Central memory CD4-positive, alpha-beta T cell (primary cell): ENCODE measurements around the gene TRHDE.

ENCODE experiments used
- DNase-seq: peaks from one replicate; pipeline ENCODE4 v3.0.0; 2022

TRHDE gene

DNA sequence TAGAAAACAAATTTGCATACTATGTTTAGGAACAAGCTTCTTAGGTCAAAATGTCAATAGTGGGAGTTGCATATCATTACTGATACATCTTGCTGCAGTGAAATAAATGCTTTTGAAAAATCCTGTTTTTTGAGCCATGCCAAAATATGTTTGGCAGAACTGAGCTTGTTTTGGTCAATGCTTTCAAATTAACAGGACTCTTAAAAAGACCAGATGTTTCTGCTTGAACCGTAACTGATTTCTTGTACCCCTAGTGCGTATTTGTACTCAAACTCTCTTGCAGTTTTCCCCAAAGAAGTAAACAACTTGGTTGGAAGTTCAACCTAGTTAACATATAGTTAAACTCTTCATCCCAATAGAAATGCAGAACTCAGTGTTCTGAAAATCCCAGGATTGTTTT, 3.4 kb downstream of the TRHDE start:
- no peak for DNase-seq

DNA sequence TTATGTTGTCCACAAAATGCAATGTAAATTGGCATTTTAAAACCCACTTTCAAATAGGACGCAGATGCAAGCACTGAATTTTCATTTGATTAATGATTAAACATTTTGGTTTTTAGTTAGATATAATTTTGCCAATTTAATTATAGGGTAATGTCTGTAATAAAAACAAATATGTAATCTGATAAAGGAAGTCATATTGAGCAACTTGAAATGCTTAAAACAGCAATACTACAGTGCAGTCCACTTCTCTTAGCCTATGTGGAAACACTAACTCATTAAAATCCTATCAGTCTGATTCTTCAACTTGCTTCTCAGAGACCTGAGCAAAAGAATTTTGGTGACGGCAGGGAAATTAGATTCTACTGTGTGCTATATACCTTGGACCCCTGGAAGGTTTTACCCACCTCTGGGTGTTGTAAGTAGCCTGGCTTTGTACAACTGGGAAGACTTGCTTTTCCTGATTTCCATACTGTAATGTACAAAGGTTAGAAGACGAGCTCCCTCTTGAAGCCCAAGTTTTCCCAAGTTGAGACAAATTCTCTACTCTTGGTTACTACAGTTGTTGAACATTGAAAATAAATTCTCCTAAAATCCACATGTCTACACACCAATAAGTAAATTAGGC, 4.1 kb downstream of the TRHDE start:
- DNase-seq: no peak

DNA sequence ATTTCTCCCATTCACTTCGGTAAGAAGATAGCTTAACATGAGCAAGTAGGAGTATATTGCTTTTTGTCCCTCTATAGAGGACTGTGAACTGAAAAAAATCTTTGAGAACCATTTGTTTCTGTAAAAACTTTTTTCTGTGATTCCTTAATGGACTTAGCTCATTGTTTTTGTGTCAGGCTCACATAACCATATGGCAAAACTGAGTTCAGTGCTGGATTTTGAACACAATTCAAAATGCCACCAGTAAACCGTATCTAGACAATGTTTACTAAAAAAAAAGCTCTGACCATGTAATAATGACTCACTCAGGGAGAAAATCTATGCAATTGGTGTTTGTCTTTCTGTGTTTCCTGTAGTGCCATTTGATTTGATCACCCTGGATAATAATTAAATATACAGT, 5.2 kb downstream of the TRHDE start:
- DNase-seq: no peak

DNA sequence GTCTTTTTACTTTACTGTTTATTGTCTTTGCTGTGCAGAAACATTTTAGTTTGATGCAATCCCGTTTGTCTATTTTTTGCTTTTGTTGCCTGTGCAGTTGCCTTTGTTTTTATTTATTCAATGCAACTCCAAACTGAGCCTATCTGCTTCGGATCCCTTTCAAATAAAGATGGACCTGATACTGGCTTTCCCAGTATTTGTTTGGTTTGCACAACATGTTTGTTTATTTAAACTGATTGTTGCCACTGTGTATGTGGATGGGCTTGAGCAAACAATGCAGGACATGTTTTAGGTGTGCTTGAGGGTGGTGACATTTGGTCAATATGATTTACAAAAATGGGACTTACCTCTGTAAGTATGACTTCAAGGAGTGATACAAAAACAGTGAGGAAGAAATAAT, 6.7 kb downstream of the TRHDE start:
- DNase-seq: no peak

DNA sequence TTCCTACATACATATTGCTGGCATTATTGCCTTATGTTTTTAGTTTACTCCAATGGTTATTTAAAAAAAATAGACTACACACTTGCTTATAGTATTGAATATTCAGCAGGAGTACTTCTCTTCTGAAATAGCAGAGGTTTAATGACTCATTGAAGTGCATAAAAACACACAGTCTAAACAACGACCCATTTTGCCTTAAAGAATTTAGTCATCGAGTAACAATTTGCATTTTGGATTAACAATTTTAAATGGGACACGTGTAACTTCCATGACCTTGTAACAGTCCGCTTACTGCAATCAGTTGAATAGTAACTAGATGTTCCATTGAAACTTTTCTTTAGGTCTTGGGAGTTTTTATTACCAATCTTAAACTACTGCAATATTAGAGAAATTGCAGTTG, 9.0 kb downstream of the TRHDE start:
- no peak for DNase-seq

DNA sequence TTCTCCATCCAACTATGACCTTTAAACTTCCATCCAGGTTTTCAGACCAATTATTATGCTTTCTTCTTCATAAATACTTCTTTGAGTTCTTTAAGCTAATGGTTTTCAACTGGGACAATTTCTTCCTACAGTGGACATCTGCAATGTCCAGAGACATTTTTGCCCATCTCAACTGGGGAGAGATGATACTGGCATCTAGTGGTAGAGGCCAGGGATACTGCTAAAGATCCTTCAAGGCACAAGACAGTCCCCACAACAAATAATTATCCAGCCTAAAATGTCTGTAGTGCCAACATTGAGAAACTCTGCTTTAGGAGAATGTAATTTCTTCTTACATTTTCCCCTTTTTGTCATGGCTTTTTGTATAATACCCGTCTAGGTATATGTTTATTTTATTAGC, 10.6 kb downstream of the TRHDE start:
- DNase-seq: no peak

DNA sequence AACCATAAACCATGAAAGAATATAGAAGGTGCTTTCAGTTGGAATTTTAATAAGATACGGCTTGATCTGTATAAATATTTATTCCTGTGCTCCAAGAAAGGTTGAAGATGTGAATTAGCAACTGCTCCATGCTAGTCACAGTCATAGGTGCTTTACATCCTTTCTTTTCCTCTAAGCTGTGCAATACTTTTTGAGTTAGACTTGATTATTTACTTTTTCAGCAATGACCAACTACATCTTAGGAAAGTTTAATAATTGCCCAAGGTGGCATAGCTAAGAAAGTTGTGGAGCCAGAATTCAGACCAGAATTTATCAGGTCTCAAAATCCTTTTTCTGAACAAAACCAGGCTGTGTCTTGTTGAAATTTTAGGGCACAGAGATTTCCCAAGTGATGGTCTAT, 13.7 kb downstream of the TRHDE start:
- DNase-seq: no peak

DNA sequence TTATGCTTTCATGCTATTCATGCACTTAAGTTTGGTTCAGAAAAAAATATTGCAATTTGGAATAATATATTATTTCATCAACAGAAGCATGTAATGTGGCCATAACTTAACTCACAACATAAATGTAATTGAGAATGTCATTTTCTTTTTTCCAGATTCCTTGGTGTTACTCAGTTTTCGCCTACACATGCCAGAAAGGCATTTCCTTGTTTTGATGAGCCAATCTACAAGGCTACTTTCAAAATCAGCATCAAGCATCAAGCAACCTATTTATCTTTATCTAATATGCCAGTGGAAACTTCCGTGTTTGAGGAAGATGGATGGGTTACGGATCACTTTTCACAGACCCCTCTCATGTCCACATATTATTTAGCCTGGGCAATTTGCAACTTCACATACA, 14.4 kb downstream of the TRHDE start:
- DNase-seq: no peak

DNA sequence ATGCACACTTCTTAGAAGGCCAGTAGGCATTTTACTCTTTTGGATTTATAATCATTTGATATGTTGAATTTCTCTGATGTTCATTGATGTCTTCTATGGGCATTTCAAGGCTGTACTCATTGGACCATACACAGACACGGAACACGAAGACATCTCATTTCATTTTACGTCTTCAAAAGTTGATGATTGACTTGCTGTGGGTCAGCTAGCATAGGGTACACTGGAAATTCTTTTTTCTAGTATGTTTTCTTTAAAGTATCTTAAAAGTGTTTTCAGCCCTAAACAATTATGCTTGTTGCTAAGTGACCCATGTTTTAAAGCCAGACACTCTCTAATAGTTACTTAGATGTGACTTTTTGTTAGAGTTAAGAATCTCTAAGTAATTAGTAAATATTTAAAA, 16.3 kb downstream of the TRHDE start:
- DNase-seq: no peak

DNA sequence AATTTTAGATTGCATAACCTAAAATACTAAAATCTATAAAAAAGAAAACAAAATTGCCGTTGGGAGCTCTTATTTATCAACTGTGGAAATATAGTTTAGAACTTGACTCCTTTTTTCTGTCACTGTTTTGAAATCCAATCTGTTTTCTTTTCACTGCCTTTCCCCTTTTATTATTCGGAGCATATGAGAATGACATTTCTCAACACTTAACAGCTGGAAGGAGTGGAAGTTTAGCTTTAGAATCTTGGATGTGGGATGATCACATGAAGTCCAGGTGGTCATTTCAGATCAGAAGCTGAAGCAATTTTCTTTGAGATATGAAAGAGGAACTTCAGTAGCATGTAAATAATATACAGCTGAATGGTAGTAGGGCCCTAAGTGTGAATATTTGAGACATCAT, 16.7 kb downstream of the TRHDE start:
- no peak for DNase-seq

DNA sequence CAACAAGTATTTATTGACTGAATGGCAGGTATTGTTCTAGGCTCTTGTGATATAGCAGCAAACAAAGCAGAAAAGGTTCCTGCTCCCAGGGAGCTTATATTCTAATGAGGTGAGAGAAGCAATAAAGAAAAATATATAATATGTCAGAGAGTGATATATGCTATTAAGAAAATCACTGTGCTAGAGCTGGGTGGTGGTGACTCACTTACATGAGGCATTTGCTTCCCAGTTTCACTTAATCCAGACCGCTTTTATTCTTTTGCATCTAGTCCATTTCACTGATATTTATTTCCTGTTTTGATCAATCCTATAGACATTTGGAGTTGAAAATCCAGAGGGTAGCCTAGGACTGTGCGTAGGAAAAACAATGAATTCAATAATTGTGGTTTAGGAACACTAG, 17.5 kb downstream of the TRHDE start:
- no peak for DNase-seq

DNA sequence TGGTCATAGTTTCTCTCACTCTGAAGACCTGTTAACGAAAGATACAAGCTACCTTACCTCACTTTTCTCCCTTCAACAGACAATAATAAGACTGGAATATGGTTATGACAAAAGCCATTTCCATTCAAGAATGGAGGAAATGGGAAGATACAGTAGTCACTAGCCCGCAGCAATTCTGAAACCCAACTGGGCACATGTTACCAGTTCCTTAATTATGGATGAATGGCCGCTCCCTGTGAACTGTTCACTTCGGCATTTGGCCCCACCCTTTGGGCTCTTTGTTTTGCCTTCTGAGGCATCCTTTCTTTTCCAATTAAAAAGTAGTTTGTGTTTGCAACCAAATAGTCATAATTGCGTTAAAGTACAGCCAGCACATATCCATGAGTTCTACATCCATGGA, 19.0 kb downstream of the TRHDE start:
- DNase-seq: no peak

DNA sequence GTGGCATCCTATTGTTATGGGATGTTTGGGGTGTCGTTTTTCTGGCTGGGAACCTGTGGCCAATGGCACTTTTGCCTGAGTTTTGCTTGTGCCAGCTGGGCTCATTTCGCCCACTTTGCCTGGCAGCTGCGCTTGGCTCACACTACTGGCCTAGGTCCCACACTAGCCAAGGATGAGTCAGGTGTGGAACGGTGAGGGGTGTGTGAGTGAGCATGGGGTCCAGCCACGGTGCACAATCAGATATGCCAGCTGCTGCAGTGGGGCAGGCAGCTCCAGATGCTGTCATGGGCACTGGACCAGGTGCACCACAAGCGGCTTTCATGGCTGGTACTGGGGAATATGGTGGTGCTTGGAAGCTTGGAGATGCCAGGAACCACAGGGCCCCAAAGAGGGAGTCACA, 21.5 kb downstream of the TRHDE start:
- DNase-seq: no peak

DNA sequence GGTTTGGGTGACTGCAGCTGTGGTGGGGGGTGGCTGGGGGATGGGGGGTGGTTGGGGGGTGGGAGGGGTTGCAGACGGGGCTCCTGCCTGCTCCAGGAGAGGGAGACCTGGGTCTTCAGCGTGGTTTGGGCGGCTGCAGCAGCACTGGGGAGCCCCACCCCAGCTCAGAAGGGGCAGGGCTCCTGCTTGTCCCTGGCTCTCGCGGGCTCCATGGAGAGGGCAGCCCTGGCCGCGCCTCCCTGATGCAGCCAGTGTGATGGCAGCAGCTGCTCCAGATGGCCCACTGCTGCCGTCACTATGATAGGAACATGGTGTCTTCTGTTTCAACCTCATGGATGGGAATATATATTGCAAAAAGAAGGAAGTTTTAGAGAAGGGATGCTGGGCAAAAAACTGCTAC, 22.9 kb downstream of the TRHDE start:
- no peak for DNase-seq

DNA sequence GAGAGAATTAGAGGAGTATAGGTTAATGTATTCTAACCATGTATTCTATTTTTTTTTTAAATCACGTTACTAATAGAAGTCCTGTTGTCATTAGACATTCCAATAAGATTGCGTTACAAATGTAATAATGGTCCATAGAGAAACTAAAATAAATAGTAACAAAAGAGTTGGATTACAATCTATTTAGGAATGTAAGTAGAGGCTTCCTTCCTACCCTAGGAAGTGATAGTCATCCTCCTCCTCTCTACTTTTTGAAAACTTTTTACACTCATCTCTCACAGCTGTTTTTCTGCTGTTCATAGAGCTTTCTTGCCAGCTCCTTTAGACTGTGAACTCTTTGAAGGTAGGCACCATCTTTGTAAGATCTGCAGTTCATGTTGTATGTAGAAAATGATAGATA, 23.6 kb downstream of the TRHDE start:
- DNase-seq: no peak

DNA sequence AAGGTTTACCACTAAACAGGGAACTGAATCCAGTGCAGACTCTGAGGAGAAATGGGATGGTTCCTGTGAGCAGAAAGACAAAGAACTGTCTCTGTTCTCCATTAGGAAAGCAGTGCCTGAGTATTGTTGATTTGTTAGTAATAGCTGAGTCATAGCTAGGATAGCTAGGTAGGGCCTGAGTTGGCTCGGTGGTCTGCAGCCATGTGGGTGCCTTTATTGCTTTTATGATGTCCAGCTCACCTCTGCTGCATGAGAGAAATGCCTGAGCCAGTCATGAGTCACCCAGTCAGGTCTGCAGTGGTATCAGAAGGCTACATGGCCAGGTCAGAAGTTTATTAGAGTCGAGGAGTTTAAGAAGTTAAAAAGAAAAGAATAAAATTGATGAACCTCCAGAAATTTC, 24.2 kb downstream of the TRHDE start:
- no peak for DNase-seq

DNA sequence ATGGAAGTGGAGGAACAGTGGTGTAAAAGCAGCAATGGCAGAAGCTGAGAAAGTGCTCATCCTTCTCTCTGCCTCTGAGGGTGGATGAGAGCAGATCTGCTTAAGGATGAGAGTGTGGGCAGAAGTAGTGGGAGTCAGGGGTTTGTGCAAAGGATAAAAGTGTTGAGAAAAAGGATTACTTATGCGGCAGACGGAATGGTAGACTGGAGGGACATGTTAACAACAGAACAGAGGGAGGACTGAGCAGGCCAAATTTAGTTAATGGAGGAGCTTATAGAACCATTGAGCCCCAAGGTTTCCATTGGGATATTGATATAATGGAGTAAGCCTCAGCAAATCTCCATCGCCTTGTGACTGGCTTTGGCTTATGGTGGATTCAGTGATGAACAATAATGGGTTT, 25.5 kb downstream of the TRHDE start:
- DNase-seq: no peak

DNA sequence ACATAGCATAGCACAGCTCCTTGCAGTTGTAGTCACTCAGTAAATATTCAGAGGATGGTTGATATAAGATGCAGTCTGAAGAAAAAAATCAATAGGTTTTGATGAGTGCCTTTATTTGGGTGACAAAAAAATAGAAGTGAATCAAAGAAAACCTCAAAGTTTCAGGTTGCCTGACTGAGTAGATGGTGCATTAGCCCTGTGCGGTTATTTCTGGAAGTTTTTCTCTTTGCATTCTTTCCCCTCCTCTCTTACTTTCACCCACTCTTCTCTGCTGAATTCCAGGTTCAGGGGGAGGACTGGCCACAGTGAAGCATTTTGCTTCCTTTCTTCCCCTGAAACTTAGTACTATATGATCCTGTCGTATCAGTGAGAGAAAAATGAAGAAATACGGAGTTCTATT, 28.6 kb downstream of the TRHDE start:
- no peak for DNase-seq

DNA sequence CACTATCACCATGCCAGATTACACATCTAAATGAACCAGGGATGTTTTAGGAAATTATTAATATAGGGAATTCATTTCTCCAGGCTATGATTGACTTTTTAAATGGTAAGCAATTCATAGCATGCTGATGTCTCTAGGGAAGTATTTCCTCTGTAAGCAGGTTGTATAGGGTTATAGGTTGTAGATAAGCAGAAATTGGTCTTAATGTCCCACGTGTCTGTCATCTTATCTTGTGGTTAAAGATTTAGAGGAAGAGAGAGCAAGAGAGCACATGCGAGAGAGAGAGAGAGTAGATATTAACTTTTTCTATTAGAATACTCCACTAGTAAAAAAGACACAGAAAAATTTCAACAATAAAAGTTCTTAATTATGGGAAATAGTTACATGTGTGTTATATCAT, 32.6 kb downstream of the TRHDE start:
- no peak for DNase-seq

DNA sequence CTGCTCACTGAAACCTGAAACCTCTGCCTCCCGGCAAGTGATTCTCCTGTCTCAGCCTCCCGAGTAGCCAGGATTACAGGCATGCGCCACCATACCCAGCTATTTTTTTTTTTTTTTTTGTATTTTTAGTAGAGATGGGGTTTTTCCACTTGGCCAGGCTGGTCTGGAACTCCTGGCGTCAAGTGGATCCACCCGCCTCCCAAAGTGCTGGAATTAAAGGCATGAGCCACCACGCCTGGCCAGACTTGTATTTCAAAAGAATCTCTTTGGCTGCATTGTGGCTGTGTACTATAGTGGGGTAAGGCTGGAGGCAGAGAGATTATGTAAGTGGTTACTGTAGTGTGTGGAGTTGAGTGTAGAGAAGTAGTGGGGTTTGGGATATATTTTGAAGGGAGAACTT, 35.1 kb downstream of the TRHDE start:
- no peak for DNase-seq

DNA sequence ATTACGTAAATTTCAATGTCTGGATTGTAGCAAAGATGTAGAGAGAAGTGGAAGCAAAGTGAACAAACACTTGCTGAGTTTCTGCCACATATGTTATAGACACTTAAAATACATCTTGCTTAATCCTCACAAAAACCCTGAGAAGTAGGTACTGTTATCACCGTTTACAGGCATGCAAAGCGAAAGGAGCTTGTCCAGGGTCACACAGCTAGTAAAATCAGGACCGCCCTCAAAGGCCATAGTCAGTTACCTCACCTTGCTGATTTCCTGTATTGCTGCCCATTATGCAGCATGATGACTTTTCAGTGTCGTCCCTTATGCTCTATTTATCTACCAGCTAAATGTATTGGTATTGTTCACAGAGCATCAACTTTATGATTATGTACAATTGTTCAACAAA, 39.8 kb downstream of the TRHDE start:
- no peak for DNase-seq

DNA sequence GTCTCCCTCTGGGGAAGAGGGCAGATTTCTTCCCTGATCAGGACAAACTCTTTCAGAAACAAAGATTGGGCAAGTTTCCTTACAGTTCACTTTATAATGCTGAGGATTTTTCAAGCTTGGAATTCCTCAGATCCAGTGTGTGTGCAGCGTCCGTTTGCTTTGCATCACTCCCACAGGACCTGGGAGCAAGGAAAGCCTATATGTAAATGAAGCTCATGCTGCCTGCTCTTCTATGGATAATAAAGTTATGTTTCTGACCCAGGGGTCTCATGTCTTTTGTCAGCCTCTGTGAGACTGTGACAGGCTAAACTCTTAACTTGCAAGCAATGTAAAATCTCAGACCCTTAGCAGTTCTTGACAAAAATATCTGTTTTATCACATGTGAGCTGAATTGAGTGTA, 41.6 kb downstream of the TRHDE start:
- no peak for DNase-seq

DNA sequence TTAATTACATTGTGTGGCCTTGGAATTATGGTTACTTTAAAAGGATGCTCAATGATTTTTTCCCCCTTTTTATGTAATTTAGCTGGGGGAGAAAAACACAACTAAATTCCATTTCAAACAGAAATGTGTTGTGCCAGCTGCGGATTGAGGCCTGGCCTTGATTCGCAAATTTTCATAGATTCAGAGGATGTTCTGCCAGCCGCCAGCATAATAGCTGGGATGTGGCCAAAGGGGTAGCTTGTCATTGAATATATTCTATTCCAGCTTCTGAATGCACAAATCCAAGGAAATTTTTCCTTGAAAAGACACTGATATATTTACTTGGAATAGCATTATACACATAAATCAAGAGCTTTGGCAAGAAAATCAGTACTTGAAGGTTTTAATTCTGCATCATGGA, 43.7 kb downstream of the TRHDE start:
- no peak for DNase-seq

DNA sequence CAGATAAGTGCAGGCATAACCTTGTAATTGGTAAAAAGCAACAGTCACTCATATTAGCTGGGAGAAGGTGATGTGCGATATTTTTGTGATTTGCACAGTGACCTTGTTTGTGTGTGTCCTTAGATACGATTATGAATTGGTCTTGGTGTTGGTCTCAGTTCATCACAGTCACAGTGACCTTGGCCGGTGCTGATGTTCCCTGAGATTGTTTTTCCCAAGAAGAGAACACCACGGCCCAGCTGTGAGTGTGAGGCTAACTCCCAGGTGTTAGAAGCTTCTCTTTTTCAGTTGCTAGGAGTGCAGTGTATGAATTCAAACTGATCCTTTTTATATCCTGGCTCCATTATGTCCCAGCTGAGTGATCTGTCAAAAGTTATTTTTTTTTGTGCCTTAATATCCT, 46.2 kb downstream of the TRHDE start:
- no peak for DNase-seq

DNA sequence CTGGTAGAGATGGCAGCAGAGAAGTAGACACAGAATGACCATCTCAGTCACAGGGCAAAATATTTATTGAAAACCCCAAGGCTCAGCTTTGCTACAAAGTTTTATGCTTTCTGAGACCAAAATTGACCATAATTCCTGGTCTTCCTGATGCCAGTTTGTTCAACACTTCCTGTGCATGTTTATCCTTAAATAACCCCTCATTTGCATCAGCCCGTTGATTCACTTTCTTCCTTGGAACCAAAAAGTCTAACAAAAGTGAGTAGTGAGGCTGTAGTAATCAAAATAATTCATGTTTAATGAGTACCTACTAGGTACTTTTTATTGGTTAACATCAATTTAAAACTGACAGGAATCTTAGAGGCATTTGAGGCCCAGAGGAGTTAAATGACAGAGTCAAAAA, 51.7 kb downstream of the TRHDE start:
- no peak for DNase-seq

DNA sequence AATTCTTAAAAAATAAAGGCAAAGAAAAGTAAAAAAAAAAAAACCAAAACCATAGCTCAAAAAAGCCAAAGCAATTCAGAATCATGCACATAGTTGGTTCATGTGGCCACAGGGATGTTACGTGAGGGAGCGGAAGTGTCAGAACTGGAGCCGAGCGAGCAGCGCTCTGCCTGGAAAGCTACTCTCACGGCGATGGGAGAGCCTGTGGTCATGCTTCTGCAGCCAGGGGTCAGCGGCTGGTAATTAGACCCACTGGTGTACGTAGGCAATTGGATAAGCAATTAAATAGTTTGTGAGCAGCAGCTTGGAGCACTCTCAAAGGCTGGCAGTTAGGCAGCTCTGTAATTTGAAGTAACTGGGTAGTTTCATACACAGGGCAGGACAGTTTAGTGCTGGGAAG, 58.1 kb downstream of the TRHDE start:
- no peak for DNase-seq
